WTC11 (cell line): Measurements from ENCODE around the gene RMI2.

Experiments used
- GTF2I ChIP-seq: fragments of 250-450 bp; sonication (Bioruptor Pico); conservative IDR thresholded peaks from 2 replicates; pipeline ENCODE4 v1.4.0; 2021; ENCODE audit warnings: mild to moderate bottlenecking
- MAX ChIP-seq: sonication (generic); formaldehyde crosslinking; IDR thresholded peaks from 2 replicates; pipeline ENCODE4 v1.8.0; 2022; ENCODE audit warnings: mild to moderate bottlenecking, missing genetic modification reagents
- USF1 ChIP-seq: sonication (generic); formaldehyde crosslinking; IDR thresholded peaks from 2 replicates; pipeline ENCODE4 v1.8.0; 2022; ENCODE audit warnings: mild to moderate bottlenecking, missing genetic modification reagents
- ZNF138 ChIP-seq: sonication (generic); formaldehyde crosslinking; conservative IDR thresholded peaks from 2 replicates; pipeline ENCODE4 v1.8.1; 2022; ENCODE audit warnings: mild to moderate bottlenecking, moderate library complexity, missing genetic modification reagents

DNA sequence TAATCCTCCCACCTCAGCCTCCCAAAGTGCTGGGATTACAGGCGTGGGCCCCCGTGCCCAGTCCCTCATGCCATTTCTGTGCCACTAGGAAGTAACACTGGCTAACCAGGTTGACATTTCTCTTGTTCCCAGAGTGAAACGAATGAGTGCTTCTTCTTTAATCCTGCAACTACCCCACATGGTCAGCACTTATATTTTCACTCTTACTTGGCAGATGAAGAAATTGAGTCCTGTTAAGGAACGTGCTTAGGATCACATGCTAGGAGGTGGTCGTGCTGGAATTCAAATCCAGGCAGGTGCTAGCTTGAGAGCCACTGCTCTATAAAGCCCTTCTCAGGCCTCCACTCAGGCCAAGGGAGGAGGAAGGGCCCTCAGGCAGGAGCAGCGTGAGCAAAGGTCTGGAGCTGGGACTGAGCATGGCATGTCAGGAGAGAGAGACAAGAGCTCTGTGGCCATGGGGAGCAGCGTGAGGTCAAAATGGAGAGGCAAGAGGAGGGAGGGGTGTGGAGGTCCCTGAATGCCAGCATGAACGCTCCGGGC, 18.5 kb upstream of the RMI2 start:
- TF ChIP-seq ZNF138, result no peak
- TF ChIP-seq GTF2I (CRISPR knock-in tag), result no peak
- TF ChIP-seq USF1 (CRISPR knock-in tag), result no peak
- no peak for TF ChIP-seq MAX (CRISPR knock-in tag)
